Neural crest cell (in vitro differentiated cells): ENCODE data around the gene TEDC1. TPM values are rescaled to one million over a fixed set of nuclear protein-coding genes. Genes with fewer than 3 reads are reported as not detected.

ENCODE experiments used
- DNase-seq: peaks from one replicate; pipeline ENCODE4 v3.0.0; 2021; ENCODE audit warnings: low read depth, mixed read lengths, low spot score
- H3K27ac Mint-ChIP-seq: one replicate; pipeline ENCODE4 v1.8.0; 2021; ENCODE audit warnings: mild to moderate bottlenecking, mixed read lengths; ENCODE audit not compliant: unreplicated experiment
- H3K27me3 Mint-ChIP-seq: 2 replicates; pipeline ENCODE4 v1.8.0; 2021; ENCODE audit warnings: low read depth, mild to moderate bottlenecking, mixed read lengths
- H3K36me3 Mint-ChIP-seq: 2 replicates; pipeline ENCODE4 v1.8.0; 2021; ENCODE audit warnings: low read depth, mild to moderate bottlenecking, mixed read lengths
- H3K4me1 Mint-ChIP-seq: 2 replicates; pipeline ENCODE4 v1.8.0; 2021; ENCODE audit warnings: mixed read lengths
- H3K4me3 Mint-ChIP-seq: one replicate; pipeline ENCODE4 v1.8.0; 2021; ENCODE audit warnings: mild to moderate bottlenecking, mixed read lengths
- H3K9me3 Mint-ChIP-seq: 2 replicates; pipeline ENCODE4 v1.8.0; 2021; ENCODE audit warnings: mixed read lengths
- CTCF ChIP-seq: fragments of 200-600 bp; sonication (generic); conservative IDR thresholded peaks from 2 replicates; pipeline ENCODE4 v1.5.0; 2021; ENCODE audit warnings: antibody characterized with exemption, mild to moderate bottlenecking
- total RNA-seq: library from RNA; stranded (reverse); gene quantifications from 2 replicates; pipeline ENCODE4 v1.2.1, GENCODE V29; 2021

Gene TEDC1
- total RNA-seq, 1 donor from 2014 or later, result 44.9 TPM

GRCh38 chr14:105455766-105456660 lies 35.0 kb upstream of the TEDC1 start:
- Mint-ChIP-seq H3K36me3 (peaks cover 3% of the 10 kb centered on the region), H3K27me3 (no peaks in the 10 kb centered on the region), H3K4me3 (no peak overlapping the region), H3K4me1 (no peaks in the 10 kb centered on the region), H3K27ac (no peak overlapping the region), H3K9me3 (no peaks in the 10 kb centered on the region)
- TF ChIP-seq CTCF, result no peak
- DNase-seq, result no peak

GRCh38 chr14:105456736-105457617 lies 34.1 kb upstream of the TEDC1 start:
- DNase-seq, result no peak
- Mint-ChIP-seq H3K4me1 (no peaks in the 10 kb centered on the region), H3K27me3 (no peaks in the 10 kb centered on the region), H3K27ac (no peak overlapping the region), H3K9me3 (no peaks in the 10 kb centered on the region), H3K36me3 (peaks cover 3% of the 10 kb centered on the region), H3K4me3 (no peak overlapping the region)
- no peak for TF ChIP-seq CTCF

- H3K4me1 Mint-ChIP-seq, result no peaks in the 10 kb centered on the region
- no peak overlapping the region for H3K4me3 Mint-ChIP-seq
- no peak for DNase-seq
- no peaks in the 10 kb centered on the region for H3K27me3 Mint-ChIP-seq
- no peak for TF ChIP-seq CTCF
- H3K9me3 Mint-ChIP-seq, result no peaks in the 10 kb centered on the region
- H3K27ac Mint-ChIP-seq, result no peak overlapping the region
- peaks cover 3% of the 10 kb centered on the region for H3K36me3 Mint-ChIP-seq
Observed at GRCh38 chr14:105458010-105458409, 33.0 kb upstream of the TEDC1 start.

GRCh38 chr14:105458571-105458970 lies 32.5 kb upstream of the TEDC1 start:
- no peak for DNase-seq
- no peak overlapping the region for H3K27ac Mint-ChIP-seq
- no peak overlapping the region for H3K4me3 Mint-ChIP-seq
- H3K4me1 Mint-ChIP-seq, result no peaks in the 10 kb centered on the region
- no peaks in the 10 kb centered on the region for H3K9me3 Mint-ChIP-seq
- TF ChIP-seq CTCF, result no peak
- no peaks in the 10 kb centered on the region for H3K27me3 Mint-ChIP-seq
- H3K36me3 Mint-ChIP-seq, result no peaks in the 10 kb centered on the region

GRCh38 chr14:105460116-105460515 lies 30.9 kb upstream of the TEDC1 start:
- Mint-ChIP-seq H3K27me3 (no peaks in the 10 kb centered on the region), H3K27ac (no peak overlapping the region), H3K36me3 (no peaks in the 10 kb centered on the region), H3K4me3 (no peak overlapping the region), H3K9me3 (no peaks in the 10 kb centered on the region), H3K4me1 (no peaks in the 10 kb centered on the region)
- DNase-seq, result no peak
- TF ChIP-seq CTCF, result no peak
